ENCODE measurements around the gene MARCKS.

Gene MARCKS

DNA sequence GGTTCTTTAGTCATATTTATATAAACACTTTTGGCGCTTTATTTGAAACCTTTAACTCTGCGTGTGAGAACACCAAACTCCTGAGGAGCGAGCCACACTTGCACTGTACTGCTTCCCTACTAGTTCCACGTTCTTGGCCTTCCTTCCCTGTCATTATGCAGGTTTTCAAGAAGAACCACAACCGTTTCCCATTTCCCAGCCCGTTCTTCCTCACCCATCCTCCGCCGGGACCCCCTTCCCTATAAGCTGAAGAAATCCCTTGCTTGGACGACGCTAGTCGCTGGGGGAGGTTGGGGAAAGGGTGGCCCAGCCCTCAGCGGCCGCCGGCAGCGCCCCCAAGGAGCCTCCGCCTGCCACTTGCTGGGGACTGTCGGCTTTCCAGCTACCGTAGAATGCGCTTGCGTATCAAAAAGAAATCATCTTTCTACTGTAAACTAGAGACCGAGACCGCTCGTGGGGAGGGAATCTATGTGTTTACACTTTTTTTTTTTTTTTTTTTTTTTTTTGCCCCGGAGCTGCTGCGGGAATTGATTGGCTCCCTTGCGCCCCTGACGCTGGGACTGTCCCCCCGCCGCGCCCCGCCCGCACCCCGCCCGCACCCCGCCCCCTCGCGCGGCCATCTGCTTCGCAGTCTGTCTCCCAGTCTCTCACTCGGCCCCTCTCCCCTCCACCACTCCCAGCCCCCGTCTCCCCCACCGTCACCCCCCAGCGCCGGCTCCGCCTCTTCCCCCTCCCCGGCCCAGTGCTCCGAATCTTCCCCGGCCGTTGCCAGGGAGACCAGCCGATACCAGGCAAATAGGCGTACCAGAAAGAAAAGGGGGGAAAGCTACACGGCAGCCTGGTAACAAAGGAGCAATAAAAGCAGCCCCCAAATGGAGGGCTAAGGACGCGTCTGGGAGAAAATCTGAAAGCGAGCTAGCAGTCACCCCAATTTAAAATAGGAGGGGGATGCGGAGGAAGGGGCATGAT is 2.3 kb upstream of the MARCKS start:
- H3K9ac ChIP-seq (ENCODE audit: low read depth, low read length) = no peak overlapping the region
- H3K4me1 ChIP-seq (ENCODE audit: control insufficient read depth, insufficient read depth, low read length) = peaks cover 2% of the 10 kb centered on the region
- H3K9me3 ChIP-seq (ENCODE audit: control insufficient read depth, insufficient read depth, low read length) = no peaks in the 10 kb centered on the region
- peaks cover 55% of the 10 kb centered on the region for H3K27me3 ChIP-seq (ENCODE audit: control insufficient read depth, insufficient read depth, low read length)
- H3K4me3 ChIP-seq (ENCODE audit: low read depth, low read length) = peak overlapping the region; percentile 99
- H3K36me3 ChIP-seq (ENCODE audit: control insufficient read depth, insufficient read depth, low read length) = no peaks in the 10 kb centered on the region

DNA sequence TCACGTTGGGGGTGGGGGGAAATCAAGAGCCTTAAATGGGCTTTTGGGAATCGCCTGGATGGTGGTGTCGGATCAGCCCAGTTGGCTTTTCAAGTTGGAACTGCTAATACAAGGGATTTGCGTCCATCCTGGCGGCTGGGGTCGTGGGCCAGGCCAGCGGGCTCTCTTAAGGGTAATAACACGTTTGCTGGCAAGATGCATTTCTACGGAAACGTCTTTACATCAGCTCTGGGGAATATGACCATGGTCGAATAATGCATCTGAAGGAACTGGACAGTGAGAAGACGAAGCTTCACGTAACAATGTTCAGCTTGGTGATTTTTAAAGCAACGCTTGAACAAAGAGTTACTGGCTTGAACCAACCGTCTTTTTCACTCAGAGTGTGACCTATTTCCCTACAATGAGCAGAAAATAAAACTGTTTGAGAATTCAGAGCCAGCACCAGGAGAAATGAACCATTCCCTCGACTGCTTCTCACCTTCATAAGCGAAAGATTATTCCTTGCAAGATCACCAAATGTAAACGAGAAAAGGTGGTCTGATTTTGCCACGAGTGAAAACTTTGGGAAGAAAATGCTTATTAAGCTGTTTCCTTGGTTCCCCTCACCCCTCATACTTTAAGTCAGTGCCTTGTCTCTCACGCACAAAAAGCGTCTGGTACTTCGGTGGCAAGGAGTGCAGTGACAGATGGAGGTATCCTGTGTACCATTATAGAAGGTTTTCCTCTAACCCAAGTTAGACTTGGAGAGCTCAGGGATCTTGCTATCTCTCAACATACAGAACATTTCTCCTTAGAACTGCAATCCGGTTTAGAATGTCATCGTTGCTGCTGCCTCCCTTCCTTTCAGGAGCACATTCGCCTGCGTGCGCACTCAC is 1.4 kb upstream of the MARCKS start:
- Histone ChIP-seq H3K9me3 (ENCODE audit: control insufficient read depth, insufficient read depth, low read length) (no peaks in the 10 kb centered on the region), H3K9ac (ENCODE audit: low read depth, low read length) (no peak overlapping the region), H3K4me3 (ENCODE audit: low read depth, low read length) (peak overlapping the region; percentile 99), H3K4me1 (ENCODE audit: control insufficient read depth, insufficient read depth, low read length) (peaks cover 2% of the 10 kb centered on the region), H3K36me3 (ENCODE audit: control insufficient read depth, insufficient read depth, low read length) (no peaks in the 10 kb centered on the region), H3K27me3 (ENCODE audit: control insufficient read depth, insufficient read depth, low read length) (peaks cover 55% of the 10 kb centered on the region)

DNA sequence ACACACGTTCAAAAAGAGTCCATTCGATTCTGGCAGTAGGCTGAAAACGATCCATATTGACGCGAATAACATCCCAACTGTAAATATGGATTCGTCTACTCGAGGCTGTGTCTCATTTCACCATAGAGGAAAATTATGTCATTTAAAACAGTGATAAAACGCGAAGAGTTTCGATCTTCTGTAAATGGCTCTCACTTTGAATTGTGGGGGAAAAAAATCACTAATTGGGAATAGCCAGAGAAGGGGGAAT is 845 bp upstream of the MARCKS start:
- Histone ChIP-seq H3K9me3 (ENCODE audit: control insufficient read depth, insufficient read depth, low read length) (no peaks in the 10 kb centered on the region), H3K4me3 (ENCODE audit: low read depth, low read length) (peak overlapping the region; percentile 99)

GRCh38 chr6:113857556-113858479 is 673 bp downstream of the MARCKS start:
- H3K27me3 ChIP-seq (ENCODE audit: control insufficient read depth, insufficient read depth, low read length) = peaks cover 35% of the 10 kb centered on the region
- H3K4me3 ChIP-seq (ENCODE audit: low read depth, low read length) = peak overlapping the region; percentile 99

More for the DNA sequence above, 845 bp upstream of the MARCKS start:
- H3K9ac ChIP-seq (ENCODE audit: low read depth, low read length) = no peak overlapping the region
- H3K36me3 ChIP-seq (ENCODE audit: control insufficient read depth, insufficient read depth, low read length) = no peaks in the 10 kb centered on the region
- H3K4me1 ChIP-seq (ENCODE audit: control insufficient read depth, insufficient read depth, low read length) = peaks cover 2% of the 10 kb centered on the region
- H3K27me3 ChIP-seq (ENCODE audit: control insufficient read depth, insufficient read depth, low read length) = peaks cover 50% of the 10 kb centered on the region

DNA sequence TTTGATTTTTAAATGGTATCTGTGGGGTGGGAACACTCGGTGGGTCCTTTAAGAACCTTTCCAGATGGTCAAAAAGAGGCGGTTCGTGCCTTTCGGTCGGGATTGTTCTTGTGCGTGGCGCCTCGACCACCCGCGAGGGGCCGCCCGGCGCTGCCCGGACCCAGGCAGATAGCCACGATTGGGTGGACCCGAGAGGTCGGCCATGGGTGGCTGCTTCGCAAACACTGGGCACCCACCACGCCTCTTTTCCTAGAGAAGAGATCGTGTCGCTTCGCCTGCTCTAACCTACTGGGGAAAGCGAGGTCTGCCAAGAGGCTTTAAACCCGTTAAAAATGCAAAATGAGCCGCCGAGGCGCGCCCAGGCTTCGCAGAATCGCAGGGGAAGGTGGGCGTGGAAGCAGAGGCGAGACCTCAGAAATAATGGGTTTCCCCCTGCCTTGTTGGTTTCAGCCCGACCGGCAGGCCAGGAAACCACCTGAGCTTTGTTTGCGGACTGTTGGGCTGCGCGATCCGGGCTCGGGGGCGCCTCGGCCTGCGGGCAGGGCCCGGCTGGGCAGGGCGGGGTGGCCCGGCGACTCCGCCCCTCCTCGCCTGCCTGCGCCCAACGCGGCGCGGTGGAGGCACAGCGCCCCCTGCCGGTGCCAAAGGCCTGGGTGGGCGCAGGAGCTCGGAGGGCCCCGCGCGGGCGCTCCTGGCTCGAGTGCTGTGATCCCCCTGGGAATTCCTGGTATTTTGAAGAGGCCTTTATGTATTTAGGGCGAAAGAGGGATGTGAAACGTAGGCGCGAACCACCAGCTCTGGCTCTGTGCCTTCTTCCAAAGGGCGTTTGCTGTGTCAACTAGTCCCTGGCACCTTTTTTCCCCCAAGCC is 1.6 kb downstream of the MARCKS start:
- H3K9me3 ChIP-seq (ENCODE audit: control insufficient read depth, insufficient read depth, low read length) = no peaks in the 10 kb centered on the region
- H3K4me3 ChIP-seq (ENCODE audit: low read depth, low read length) = peak overlapping the region; percentile 99
- H3K9ac ChIP-seq (ENCODE audit: low read depth, low read length) = peak overlapping the region; percentile 97
- H3K4me1 ChIP-seq (ENCODE audit: control insufficient read depth, insufficient read depth, low read length) = peaks cover 2% of the 10 kb centered on the region
- peaks cover 26% of the 10 kb centered on the region for H3K27me3 ChIP-seq (ENCODE audit: control insufficient read depth, insufficient read depth, low read length)
- H3K36me3 ChIP-seq (ENCODE audit: control insufficient read depth, insufficient read depth, low read length) = no peaks in the 10 kb centered on the region

More at GRCh38 chr6:113857556-113858479, 673 bp downstream of the MARCKS start:
- H3K9ac ChIP-seq (ENCODE audit: low read depth, low read length) = peak overlapping the region; percentile 97
- H3K9me3 ChIP-seq (ENCODE audit: control insufficient read depth, insufficient read depth, low read length) = no peaks in the 10 kb centered on the region
- H3K4me1 ChIP-seq (ENCODE audit: control insufficient read depth, insufficient read depth, low read length) = peaks cover 2% of the 10 kb centered on the region
- no peaks in the 10 kb centered on the region for H3K36me3 ChIP-seq (ENCODE audit: control insufficient read depth, insufficient read depth, low read length)

GRCh38 chr6:113859349-113860180 is 2.4 kb downstream of the MARCKS start:
- no peaks in the 10 kb centered on the region for H3K36me3 ChIP-seq (ENCODE audit: control insufficient read depth, insufficient read depth, low read length)
- no peaks in the 10 kb centered on the region for H3K9me3 ChIP-seq (ENCODE audit: control insufficient read depth, insufficient read depth, low read length)
- H3K9ac ChIP-seq (ENCODE audit: low read depth, low read length) = peak overlapping the region; percentile 86
- H3K27me3 ChIP-seq (ENCODE audit: control insufficient read depth, insufficient read depth, low read length) = peaks cover 18% of the 10 kb centered on the region
- H3K4me3 ChIP-seq (ENCODE audit: low read depth, low read length) = peak overlapping the region; percentile 99
- peaks cover 2% of the 10 kb centered on the region for H3K4me1 ChIP-seq (ENCODE audit: control insufficient read depth, insufficient read depth, low read length)

GRCh38 chr6:113860181-113860955 is 3.2 kb downstream of the MARCKS start:
- no peaks in the 10 kb centered on the region for H3K9me3 ChIP-seq (ENCODE audit: control insufficient read depth, insufficient read depth, low read length)
- H3K4me1 ChIP-seq (ENCODE audit: control insufficient read depth, insufficient read depth, low read length) = peaks cover 2% of the 10 kb centered on the region
- H3K27me3 ChIP-seq (ENCODE audit: control insufficient read depth, insufficient read depth, low read length) = peaks cover 16% of the 10 kb centered on the region
- H3K4me3 ChIP-seq (ENCODE audit: low read depth, low read length) = peak overlapping the region; percentile 99
- H3K9ac ChIP-seq (ENCODE audit: low read depth, low read length) = no peak overlapping the region
- H3K36me3 ChIP-seq (ENCODE audit: control insufficient read depth, insufficient read depth, low read length) = no peaks in the 10 kb centered on the region

DNA sequence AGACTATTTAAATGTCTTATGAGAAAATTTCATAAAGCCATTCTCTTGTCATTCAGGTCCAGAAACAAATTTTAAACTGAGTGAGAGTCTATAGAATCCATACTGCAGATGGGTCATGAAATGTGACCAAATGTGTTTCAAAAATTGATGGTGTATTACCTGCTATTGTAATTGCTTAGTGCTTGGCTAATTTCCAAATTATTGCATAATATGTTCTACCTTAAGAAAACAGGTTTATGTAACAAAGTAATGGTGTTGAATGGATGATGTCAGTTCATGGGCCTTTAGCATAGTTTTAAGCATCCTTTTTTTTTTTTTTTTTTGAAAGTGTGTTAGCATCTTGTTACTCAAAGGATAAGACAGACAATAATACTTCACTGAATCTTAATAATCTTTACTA is 5.0 kb downstream of the MARCKS start:
- Histone ChIP-seq H3K9me3 (ENCODE audit: control insufficient read depth, insufficient read depth, low read length) (no peaks in the 10 kb centered on the region), H3K27me3 (ENCODE audit: control insufficient read depth, insufficient read depth, low read length) (no peaks in the 10 kb centered on the region), H3K9ac (ENCODE audit: low read depth, low read length) (no peak overlapping the region), H3K4me3 (ENCODE audit: low read depth, low read length) (no peak overlapping the region), H3K4me1 (ENCODE audit: control insufficient read depth, insufficient read depth, low read length) (no peaks in the 10 kb centered on the region), H3K36me3 (ENCODE audit: control insufficient read depth, insufficient read depth, low read length) (no peaks in the 10 kb centered on the region)

GRCh38 chr6:113870917-113871316 is 13.8 kb downstream of the MARCKS start:
- Histone ChIP-seq H3K9me3 (ENCODE audit: control insufficient read depth, insufficient read depth, low read length) (no peaks in the 10 kb centered on the region), H3K27me3 (ENCODE audit: control insufficient read depth, insufficient read depth, low read length) (no peaks in the 10 kb centered on the region), H3K4me1 (ENCODE audit: control insufficient read depth, insufficient read depth, low read length) (no peaks in the 10 kb centered on the region), H3K9ac (ENCODE audit: low read depth, low read length) (no peak overlapping the region), H3K36me3 (ENCODE audit: control insufficient read depth, insufficient read depth, low read length) (no peaks in the 10 kb centered on the region), H3K4me3 (ENCODE audit: low read depth, low read length) (no peak overlapping the region)

Data from iPS-15b (cell line).